Psoas muscle (tissue), 8 donors: ENCODE results near the gene ZNF618. TPM values are rescaled to one million over a fixed set of nuclear protein-coding genes. Genes with fewer than 3 reads are reported as not detected.
A peak's percentile ranks its signal among the peaks of the same experiment; 100 is the strongest.

ENCODE experiments used
- ATAC-seq, 4 donors: fragments of 200-7000 bp; cut with Tn5 transposase; one replicate each; pipeline ENCODE4 v1.9.1; 2020; ENCODE audit warnings: moderate library complexity in 3 of 4, mild to moderate bottlenecking in 2 of 4
- DNase-seq, 2 donors: peaks; one replicate each; pipeline ENCODE4 v3.0.0-alpha.2; 2020
- H3K27ac ChIP-seq: fragments of 200-600 bp; one replicate; pipeline ENCODE4 v1.8.0; 2022
- H3K27me3 ChIP-seq, 3 donors: fragments of 200-600 bp in 1 of 3; one replicate each; pipeline versions ENCODE4 v1.6.1 to v1.8.0; 2013 to 2022; ENCODE audit warnings: low read length in 2 of 3, mild to moderate bottlenecking in 2 of 3, moderate library complexity in 1 of 3; ENCODE audit not compliant: insufficient read depth in 3 of 3
- H3K36me3 ChIP-seq, 2 donors: fragments of 200-600 bp in 1 of 2; one replicate each; pipeline versions ENCODE4 v1.6.1 to v1.8.0; 2013 to 2022; ENCODE audit warnings: low read depth in 1 of 2, mild to moderate bottlenecking in 1 of 2, moderate library complexity in 1 of 2; ENCODE audit not compliant: insufficient read depth in 1 of 2
- H3K4me1 ChIP-seq: fragments of 200-600 bp; one replicate; pipeline ENCODE4 v1.8.0; 2022
- H3K4me3 ChIP-seq: fragments of 200-600 bp; one replicate; pipeline ENCODE4 v1.8.0; 2022; ENCODE audit warnings: mild to moderate bottlenecking
- H3K9me3 ChIP-seq: fragments of 200-600 bp; one replicate; pipeline ENCODE4 v1.8.0; 2022
- WGBS, 3 donors: extraction: QIAGEN DNeasy Blood & Tissue Kit; methylation state at CpG; one replicate each; pipeline versions ENCODE4 v1.1.6 to v1.1.7; 2013; 5-methylcytosine and 5-hydroxymethylcytosine counted together
- intact Hi-C, 2 donors: fragments of 100-400 bp; cut with DNase I; formaldehyde crosslinking; loops; one replicate each; pipeline versions ENCODE4 v1.11.0 to v1.14.2; 2022
- polyA plus RNA-seq, 3 donors: library from polyadenylated mRNA; stranded (reverse); fragments of 200-250 nt; gene quantifications; one replicate each; pipeline ENCODE4 v1.2.3, GENCODE V29; 2013
- total RNA-seq, 4 donors: library from RNA; stranded (reverse); fragmentation: NEBNext Ultra II Directional in 2 of 4; extraction: Animal tissue kit (Norgen Biotek cat#: 25700) in 2 of 4; gene quantifications; one replicate each; pipeline versions ENCODE4 v1.2.1 to v1.2.4, GENCODE V29; 2021 to 2023
- TF ChIP-seq, protein P1 (sequence below): fragments of 200-600 bp; IDR thresholded peaks from one replicate; pipeline ENCODE4 v1.8.0; 2022; ENCODE audit warnings: antibody characterized with exemption
- donor health status: healthy with polysubstance abuse.
- donor health status: DM: no; HTN: no; CAD: no; lungs with moderate emphysema.
- donor health status: Bipolar disorder and iron deficiency.
- donor health status: healthy.
- donor health status: DM: yes; HTN: yes; CAD: no.
- donor health status: DM: no; HTN: no; CAD: no.
- donor health status: DM: no; HTN: no; CAD: no.
- donor health status: DM: yes; HTN: yes; CAD: no.

Gene ZNF618
- total and polyA plus RNA-seq, 7 donors, result 0.31 to 2.7 (median 1.2) TPM

DNA sequence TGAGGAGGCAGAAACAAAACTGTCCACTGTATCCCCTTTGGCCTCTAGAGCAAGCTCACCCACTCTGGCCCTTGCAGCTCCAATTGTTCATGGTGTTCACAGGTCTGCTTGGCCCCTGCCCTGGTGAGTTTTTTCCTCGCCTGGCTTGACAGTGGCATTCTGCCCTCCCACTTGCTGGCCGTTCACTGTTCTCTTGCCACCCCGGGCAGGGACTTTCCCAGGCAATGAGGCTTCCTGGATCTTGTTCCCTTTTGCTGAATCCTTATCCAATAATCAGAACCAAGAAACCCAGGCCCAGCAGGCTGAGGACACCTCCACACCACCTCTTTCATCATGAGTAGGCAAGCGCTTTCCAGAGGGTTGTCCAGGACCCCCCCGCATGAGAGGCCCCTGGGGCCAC lies 31.2 kb downstream of the ZNF618 start:
- Histone ChIP-seq H3K4me3 (no peak overlapping the region), H3K36me3 (no peaks in the 10 kb centered on the region), H3K4me1 (peaks cover 26% of the 10 kb centered on the region), H3K9me3 (no peaks in the 10 kb centered on the region), H3K27ac (no peak overlapping the region), H3K27me3 (no peaks in the 10 kb centered on the region)
- DNase-seq, result no peak
- 58 to 82% (median 61%) methylated on average over 5 of the region's 5 CpGs for WGBS, 3 donors
- intact Hi-C loops, result no loop called here
- TF ChIP-seq, protein P1, sequence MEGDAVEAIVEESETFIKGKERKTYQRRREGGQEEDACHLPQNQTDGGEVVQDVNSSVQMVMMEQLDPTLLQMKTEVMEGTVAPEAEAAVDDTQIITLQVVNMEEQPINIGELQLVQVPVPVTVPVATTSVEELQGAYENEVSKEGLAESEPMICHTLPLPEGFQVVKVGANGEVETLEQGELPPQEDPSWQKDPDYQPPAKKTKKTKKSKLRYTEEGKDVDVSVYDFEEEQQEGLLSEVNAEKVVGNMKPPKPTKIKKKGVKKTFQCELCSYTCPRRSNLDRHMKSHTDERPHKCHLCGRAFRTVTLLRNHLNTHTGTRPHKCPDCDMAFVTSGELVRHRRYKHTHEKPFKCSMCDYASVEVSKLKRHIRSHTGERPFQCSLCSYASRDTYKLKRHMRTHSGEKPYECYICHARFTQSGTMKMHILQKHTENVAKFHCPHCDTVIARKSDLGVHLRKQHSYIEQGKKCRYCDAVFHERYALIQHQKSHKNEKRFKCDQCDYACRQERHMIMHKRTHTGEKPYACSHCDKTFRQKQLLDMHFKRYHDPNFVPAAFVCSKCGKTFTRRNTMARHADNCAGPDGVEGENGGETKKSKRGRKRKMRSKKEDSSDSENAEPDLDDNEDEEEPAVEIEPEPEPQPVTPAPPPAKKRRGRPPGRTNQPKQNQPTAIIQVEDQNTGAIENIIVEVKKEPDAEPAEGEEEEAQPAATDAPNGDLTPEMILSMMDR, result no peak
- ATAC-seq, result peak in 3 of 4 donors; percentile 10 to 18 (median 13)

- TF ChIP-seq, protein P1, result no peak
- intact Hi-C loops, result no loop called here
- Histone ChIP-seq H3K27me3 (no peaks in the 10 kb centered on the region), H3K4me1 (peaks cover 45% of the 10 kb centered on the region), H3K36me3 (no peaks in the 10 kb centered on the region), H3K9me3 (no peaks in the 10 kb centered on the region), H3K4me3 (no peak overlapping the region), H3K27ac (no peak overlapping the region)
- ATAC-seq, result no peak
- DNase-seq, result no peak
- WGBS, 3 donors, result 93 to 98% (median 96%) methylated on average over 9 of the region's 9 CpGs
Observed at GRCh38 chr9:113909421-113909820, 33.3 kb downstream of the ZNF618 start.

GRCh38 chr9:113910036-113910639 lies 34.0 kb downstream of the ZNF618 start:
- DNase-seq (no peak), ATAC-seq (no peak)
- Histone ChIP-seq H3K36me3 (no peaks in the 10 kb centered on the region), H3K4me1 (peaks cover 50% of the 10 kb centered on the region), H3K9me3 (no peaks in the 10 kb centered on the region), H3K27ac (no peak overlapping the region), H3K4me3 (no peak overlapping the region), H3K27me3 (no peaks in the 10 kb centered on the region)
- 82 to 94% (median 87%) methylated on average over 11 of the region's 11 CpGs for WGBS, 3 donors
- intact Hi-C loops, result no loop called here
- TF ChIP-seq, protein P1, result no peak

- Histone ChIP-seq H3K9me3 (no peaks in the 10 kb centered on the region), H3K36me3 (no peaks in the 10 kb centered on the region), H3K27ac (peak overlapping the region; percentile 85), H3K4me3 (no peak overlapping the region), H3K4me1 (peaks cover 39% of the 10 kb centered on the region), H3K27me3 (no peaks in the 10 kb centered on the region)
- ATAC-seq (no peak), DNase-seq (no peak)
- TF ChIP-seq, protein P1, result no peak
- intact Hi-C loops, result no loop called here
- WGBS, 3 donors, result 78 to 87% (median 81%) methylated on average over 6 of the region's 6 CpGs
Observed at GRCh38 chr9:113911850-113912557, 35.9 kb downstream of the ZNF618 start.
